GM23338 (cell line): ENCODE measurements around the gene RPS15.

Experiments
- EZH2 ChIP-seq: fragments of 200-600 bp; sonication (generic); IDR thresholded peaks from one replicate; pipeline ENCODE4 v1.8.0; 2017; ENCODE audit warnings: antibody characterized with exemption, mild to moderate bottlenecking, low read depth; ENCODE audit not compliant: unreplicated experiment
- EZH2phosphoT487 ChIP-seq: fragments of 200-600 bp; sonication (generic); IDR thresholded peaks from one replicate; pipeline ENCODE4 v1.8.1; 2018; ENCODE audit warnings: antibody characterized with exemption; ENCODE audit not compliant: unreplicated experiment
- POLR2AphosphoS5 ChIP-seq: IDR thresholded peaks from 2 replicates; pipeline ENCODE4 v1.6.1; 2016; ENCODE audit warnings: antibody characterized with exemption, low read depth
- TF ChIP-seq, protein P1 (sequence below), 2 experiments: fragments of 200-600 bp in 1 of 2; sonication (generic) in 1 of 2; conservative IDR thresholded peaks; 2 replicates each; pipeline versions ENCODE4 v1.5.1 to v1.6.1; 2016 to 2017; ENCODE audit warnings: antibody characterized with exemption in 2 of 2, low read depth in 2 of 2, mild to moderate bottlenecking in 2 of 2, moderate library complexity in 1 of 2

DNA sequence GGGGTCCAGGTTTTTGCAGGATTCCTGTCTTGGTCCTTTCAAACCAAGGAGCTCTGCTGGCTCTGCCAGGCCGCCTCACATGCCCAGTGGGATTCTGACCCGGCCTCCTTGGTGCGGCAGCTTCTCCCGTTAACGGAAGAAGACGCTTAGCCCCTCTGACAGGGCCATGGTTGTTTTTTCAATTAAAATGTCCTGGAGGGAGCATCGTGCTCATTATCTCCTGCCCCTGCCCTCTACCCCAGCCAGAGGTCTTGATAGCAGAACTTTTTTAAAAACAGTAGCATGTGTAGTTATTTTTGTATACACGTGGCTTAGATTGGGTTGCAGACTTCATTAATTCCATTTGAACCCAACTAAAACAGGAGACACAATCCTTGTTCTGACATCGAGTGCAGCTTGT, 11.5 kb upstream of the RPS15 start:
- no peak for TF ChIP-seq EZH2phosphoT487
- TF ChIP-seq, protein P1, sequence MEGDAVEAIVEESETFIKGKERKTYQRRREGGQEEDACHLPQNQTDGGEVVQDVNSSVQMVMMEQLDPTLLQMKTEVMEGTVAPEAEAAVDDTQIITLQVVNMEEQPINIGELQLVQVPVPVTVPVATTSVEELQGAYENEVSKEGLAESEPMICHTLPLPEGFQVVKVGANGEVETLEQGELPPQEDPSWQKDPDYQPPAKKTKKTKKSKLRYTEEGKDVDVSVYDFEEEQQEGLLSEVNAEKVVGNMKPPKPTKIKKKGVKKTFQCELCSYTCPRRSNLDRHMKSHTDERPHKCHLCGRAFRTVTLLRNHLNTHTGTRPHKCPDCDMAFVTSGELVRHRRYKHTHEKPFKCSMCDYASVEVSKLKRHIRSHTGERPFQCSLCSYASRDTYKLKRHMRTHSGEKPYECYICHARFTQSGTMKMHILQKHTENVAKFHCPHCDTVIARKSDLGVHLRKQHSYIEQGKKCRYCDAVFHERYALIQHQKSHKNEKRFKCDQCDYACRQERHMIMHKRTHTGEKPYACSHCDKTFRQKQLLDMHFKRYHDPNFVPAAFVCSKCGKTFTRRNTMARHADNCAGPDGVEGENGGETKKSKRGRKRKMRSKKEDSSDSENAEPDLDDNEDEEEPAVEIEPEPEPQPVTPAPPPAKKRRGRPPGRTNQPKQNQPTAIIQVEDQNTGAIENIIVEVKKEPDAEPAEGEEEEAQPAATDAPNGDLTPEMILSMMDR (conservative IDR thresholded peaks at IDR 0.05; ENCODE audit: low read depth in 2 of 2): no peak
- no peak for TF ChIP-seq EZH2
- TF ChIP-seq POLR2AphosphoS5: no peak
